ENCODE measurements around the gene TMPRSS5. TPM values are rescaled to one million over a fixed set of nuclear protein-coding genes. Genes with fewer than 3 reads are reported as not detected.
A peak's percentile ranks its signal among the peaks of the same experiment; 100 is the strongest.

The TMPRSS5 gene
- total RNA-seq, 1 experiment from 2014 or later, result 0.49 TPM

DNA sequence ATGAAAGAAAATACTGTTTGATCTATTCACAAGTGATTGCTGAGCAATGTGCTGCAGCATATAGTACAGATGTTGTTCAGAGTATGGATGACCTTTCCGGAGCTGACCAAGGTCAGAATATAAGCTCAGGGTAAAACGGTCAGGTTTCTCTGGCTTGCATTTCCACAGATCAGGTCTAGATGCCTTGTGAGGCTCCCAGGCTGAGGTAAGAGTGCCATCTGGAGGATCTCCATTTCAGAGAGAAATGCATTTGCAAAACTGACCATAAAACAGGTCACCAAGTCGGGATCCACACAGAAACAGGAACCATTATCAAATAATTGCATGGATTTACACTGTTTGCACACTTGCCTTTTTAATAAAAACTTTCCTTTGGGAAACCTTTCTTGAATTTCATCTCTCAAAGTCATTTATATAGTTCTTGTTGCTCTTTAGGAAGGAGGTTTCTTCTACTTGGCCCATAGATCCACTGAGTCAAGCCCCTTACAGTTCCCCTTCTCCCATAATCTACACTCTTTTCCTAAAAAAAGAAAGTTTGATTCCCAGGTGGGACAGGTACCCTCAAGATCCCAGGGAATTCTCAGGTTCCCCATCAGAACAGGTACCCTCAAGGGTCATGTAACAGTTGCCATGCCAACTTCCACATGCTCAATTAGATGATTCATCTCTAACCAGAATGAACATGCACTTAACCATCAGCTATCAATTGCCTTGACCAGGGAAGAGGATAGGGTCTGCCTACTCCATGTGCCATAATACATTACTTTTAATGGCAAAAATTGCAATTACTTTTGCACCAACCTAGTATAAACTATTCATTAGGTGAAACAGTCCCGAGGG is 25.0 kb upstream of the TMPRSS5 start:
- Mint-ChIP-seq H3K4me3 (ENCODE audit: unreplicated experiment) (no peak overlapping the region), H3K27ac (ENCODE audit: low read depth, unreplicated experiment) (no peak overlapping the region), H3K27me3 (ENCODE audit: insufficient read depth, unreplicated experiment) (no peaks in the 10 kb centered on the region), H3K9me3 (ENCODE audit: unreplicated experiment) (no peaks in the 10 kb centered on the region), H3K36me3 (ENCODE audit: insufficient read depth, unreplicated experiment) (peaks cover 28% of the 10 kb centered on the region), H3K4me1 (ENCODE audit: insufficient read depth, unreplicated experiment) (peaks cover 12% of the 10 kb centered on the region)
- intact Hi-C loops (cut with micrococcal nuclease), result loop anchor here (1.0 to 10.0 kb wide), 5 partner anchors 179 to 426 kb away; no protein-coding TSS in a partner anchor
- TF ChIP-seq, protein P1, sequence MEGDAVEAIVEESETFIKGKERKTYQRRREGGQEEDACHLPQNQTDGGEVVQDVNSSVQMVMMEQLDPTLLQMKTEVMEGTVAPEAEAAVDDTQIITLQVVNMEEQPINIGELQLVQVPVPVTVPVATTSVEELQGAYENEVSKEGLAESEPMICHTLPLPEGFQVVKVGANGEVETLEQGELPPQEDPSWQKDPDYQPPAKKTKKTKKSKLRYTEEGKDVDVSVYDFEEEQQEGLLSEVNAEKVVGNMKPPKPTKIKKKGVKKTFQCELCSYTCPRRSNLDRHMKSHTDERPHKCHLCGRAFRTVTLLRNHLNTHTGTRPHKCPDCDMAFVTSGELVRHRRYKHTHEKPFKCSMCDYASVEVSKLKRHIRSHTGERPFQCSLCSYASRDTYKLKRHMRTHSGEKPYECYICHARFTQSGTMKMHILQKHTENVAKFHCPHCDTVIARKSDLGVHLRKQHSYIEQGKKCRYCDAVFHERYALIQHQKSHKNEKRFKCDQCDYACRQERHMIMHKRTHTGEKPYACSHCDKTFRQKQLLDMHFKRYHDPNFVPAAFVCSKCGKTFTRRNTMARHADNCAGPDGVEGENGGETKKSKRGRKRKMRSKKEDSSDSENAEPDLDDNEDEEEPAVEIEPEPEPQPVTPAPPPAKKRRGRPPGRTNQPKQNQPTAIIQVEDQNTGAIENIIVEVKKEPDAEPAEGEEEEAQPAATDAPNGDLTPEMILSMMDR (IDR thresholded peaks at IDR 0.05; ENCODE audit: unreplicated experiment), result peak; percentile 67
- ChIA-PET CTCF (interaction anchor here (0.6 to 6.7 kb wide), 44 partner anchors 8 to 1511 kb away, joined by 3 to 105 read pairs (median 4); partner anchors contain the start of gene TTC12), POLR2A (interaction anchor here (0.9 to 1.9 kb wide), 5 partner anchors 9 to 416 kb away, joined by 3 to 6 read pairs (median 4); partner anchors contain the start of gene TTC12)
- no TSS peak for BruUV-seq (replicated peaks)
- peak; percentile 53 for DNase-seq (ENCODE audit: unreplicated experiment)

DNA sequence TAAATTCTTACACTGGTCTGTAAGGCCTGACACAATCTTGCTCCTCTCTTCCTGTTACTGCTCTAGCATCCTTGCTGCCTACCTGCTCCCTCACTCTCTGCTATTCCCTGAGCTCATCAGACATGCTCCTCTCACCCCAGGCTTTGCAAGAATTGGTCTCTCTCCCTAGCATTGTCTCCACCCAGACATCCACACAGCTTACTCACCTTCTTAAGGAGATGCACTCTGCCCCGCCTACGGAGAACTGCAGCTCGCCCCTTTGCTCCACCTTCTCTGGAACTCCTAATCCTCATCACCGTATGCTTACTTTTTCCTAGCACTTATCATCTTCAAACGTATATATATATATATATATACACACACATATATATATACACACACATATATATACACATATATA is 23.3 kb upstream of the TMPRSS5 start:
- Mint-ChIP-seq H3K27me3 (ENCODE audit: insufficient read depth, unreplicated experiment) (no peaks in the 10 kb centered on the region), H3K36me3 (ENCODE audit: insufficient read depth, unreplicated experiment) (peaks cover 26% of the 10 kb centered on the region), H3K4me3 (ENCODE audit: unreplicated experiment) (no peak overlapping the region), H3K27ac (ENCODE audit: low read depth, unreplicated experiment) (no peak overlapping the region), H3K9me3 (ENCODE audit: unreplicated experiment) (no peaks in the 10 kb centered on the region), H3K4me1 (ENCODE audit: insufficient read depth, unreplicated experiment) (peaks cover 12% of the 10 kb centered on the region)
- ChIA-PET POLR2A (interaction anchor here (0.6 to 1.9 kb wide), 4 partner anchors 11 to 415 kb away, joined by 3 to 6 read pairs (median 4); partner anchors contain the start of gene TTC12), CTCF (interaction anchor here (0.6 to 6.7 kb wide), 21 partner anchors 21 to 1761 kb away, joined by 3 to 105 read pairs (median 4); no protein-coding TSS in a partner anchor)
- intact Hi-C loops (cut with micrococcal nuclease), result no loop called here
- BruUV-seq (replicated peaks), result no TSS peak
- DNase-seq (ENCODE audit: unreplicated experiment), result peak; percentile 24
- TF ChIP-seq, protein P1 (IDR thresholded peaks at IDR 0.05; ENCODE audit: unreplicated experiment), result no peak

DNA sequence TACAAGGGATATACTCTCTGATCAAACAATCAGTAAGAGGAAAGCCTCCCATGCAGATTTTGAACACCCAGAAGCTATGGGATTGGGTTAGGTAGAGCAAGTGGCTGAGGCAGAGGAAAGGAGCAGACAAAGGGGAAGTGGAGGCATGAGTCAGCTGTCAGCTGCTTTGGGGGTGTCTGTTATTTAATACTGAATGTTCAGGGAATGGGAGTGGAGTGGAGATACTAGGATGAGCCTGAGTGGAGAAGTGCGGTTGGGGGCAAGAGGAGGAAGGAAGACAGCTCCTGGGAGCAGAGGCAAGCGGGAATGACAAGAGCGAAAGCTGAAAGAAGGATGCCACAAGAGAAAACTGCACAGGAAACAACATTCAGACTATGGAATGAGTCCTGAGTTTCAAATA is 22.7 kb upstream of the TMPRSS5 start:
- H3K27ac Mint-ChIP-seq (ENCODE audit: low read depth, unreplicated experiment), result peak overlapping the region; percentile 7
- peaks cover 12% of the 10 kb centered on the region for H3K4me1 Mint-ChIP-seq (ENCODE audit: insufficient read depth, unreplicated experiment)
- peaks cover 22% of the 10 kb centered on the region for H3K36me3 Mint-ChIP-seq (ENCODE audit: insufficient read depth, unreplicated experiment)
- no peaks in the 10 kb centered on the region for H3K9me3 Mint-ChIP-seq (ENCODE audit: unreplicated experiment)
- ChIA-PET POLR2A (interaction anchor here (0.6 to 1.9 kb wide), 4 partner anchors 12 to 414 kb away, joined by 3 to 6 read pairs (median 4); partner anchors contain the start of gene TTC12), CTCF (interaction anchor here (0.6 to 6.7 kb wide), 11 partner anchors 68 to 1417 kb away, joined by 3 to 105 read pairs (median 4); no protein-coding TSS in a partner anchor)
- no peaks in the 10 kb centered on the region for H3K27me3 Mint-ChIP-seq (ENCODE audit: insufficient read depth, unreplicated experiment)
- no peak overlapping the region for H3K4me3 Mint-ChIP-seq (ENCODE audit: unreplicated experiment)
- DNase-seq (ENCODE audit: unreplicated experiment), result no peak
- TF ChIP-seq, protein P1 (IDR thresholded peaks at IDR 0.05; ENCODE audit: unreplicated experiment), result no peak
- intact Hi-C loops (cut with micrococcal nuclease), result no loop called here
- BruUV-seq (replicated peaks), result no TSS peak

DNA sequence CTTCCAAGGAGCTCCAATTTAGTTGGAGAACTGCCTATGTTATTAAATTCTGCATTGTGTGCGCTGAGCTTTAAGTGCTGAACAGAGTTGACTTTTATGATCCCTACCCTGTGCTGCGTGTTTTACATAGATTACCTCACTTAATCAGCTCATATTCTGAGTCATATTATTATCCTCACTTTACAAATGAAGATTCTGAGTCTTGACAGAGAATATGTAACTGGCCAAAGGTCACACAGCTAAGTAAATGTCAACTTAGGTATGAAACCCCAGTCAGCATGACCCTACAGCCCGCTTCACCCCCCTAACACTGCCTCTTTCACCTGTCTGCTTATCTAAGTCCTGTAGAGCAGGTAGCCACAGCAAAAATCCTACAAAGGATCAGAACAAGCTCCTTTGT is 19.8 kb upstream of the TMPRSS5 start:
- ChIA-PET POLR2A (interaction anchor here (0.5 to 1.2 kb wide), 3 partner anchors 31 to 412 kb away, joined by 3 read pairs; partner anchors contain the start of gene TTC12), CTCF (interaction anchor here (0.7 to 2.0 kb wide), 8 partner anchors 173 to 436 kb away, joined by 3 to 11 read pairs (median 4); no protein-coding TSS in a partner anchor)
- Mint-ChIP-seq H3K27me3 (ENCODE audit: insufficient read depth, unreplicated experiment) (no peaks in the 10 kb centered on the region), H3K9me3 (ENCODE audit: unreplicated experiment) (no peaks in the 10 kb centered on the region), H3K4me3 (ENCODE audit: unreplicated experiment) (no peak overlapping the region), H3K4me1 (ENCODE audit: insufficient read depth, unreplicated experiment) (peaks cover 12% of the 10 kb centered on the region), H3K36me3 (ENCODE audit: insufficient read depth, unreplicated experiment) (peaks cover 6% of the 10 kb centered on the region), H3K27ac (ENCODE audit: low read depth, unreplicated experiment) (no peak overlapping the region)
- no peak for DNase-seq (ENCODE audit: unreplicated experiment)
- TF ChIP-seq, protein P1 (IDR thresholded peaks at IDR 0.05; ENCODE audit: unreplicated experiment), result no peak
- intact Hi-C loops (cut with micrococcal nuclease), result no loop called here
- no TSS peak for BruUV-seq (replicated peaks)

Data from MCF 10A (cell line).